ENCODE results near the gene OSBPL6.

DNA sequence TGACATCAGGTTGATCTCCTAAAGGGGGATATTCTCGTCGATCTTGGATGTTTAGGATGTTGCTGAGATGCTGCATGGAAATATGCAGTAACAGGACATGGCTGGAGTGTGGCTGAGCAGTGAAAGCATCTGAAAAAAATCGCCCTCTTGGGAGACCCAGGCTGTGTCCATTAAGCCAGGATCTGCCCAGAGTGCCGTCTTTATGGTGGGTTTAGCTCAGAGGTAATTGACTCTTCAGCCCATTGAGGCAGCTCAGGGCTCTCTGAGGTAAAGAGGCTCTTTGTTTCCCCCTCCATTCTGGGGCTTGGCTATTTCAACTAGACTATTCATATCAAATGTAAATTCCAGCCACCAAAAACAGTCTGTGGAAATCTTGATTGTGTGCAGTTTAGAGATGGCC, 26.5 kb downstream of the OSBPL6 start:
- TF ChIP-seq, protein P1, sequence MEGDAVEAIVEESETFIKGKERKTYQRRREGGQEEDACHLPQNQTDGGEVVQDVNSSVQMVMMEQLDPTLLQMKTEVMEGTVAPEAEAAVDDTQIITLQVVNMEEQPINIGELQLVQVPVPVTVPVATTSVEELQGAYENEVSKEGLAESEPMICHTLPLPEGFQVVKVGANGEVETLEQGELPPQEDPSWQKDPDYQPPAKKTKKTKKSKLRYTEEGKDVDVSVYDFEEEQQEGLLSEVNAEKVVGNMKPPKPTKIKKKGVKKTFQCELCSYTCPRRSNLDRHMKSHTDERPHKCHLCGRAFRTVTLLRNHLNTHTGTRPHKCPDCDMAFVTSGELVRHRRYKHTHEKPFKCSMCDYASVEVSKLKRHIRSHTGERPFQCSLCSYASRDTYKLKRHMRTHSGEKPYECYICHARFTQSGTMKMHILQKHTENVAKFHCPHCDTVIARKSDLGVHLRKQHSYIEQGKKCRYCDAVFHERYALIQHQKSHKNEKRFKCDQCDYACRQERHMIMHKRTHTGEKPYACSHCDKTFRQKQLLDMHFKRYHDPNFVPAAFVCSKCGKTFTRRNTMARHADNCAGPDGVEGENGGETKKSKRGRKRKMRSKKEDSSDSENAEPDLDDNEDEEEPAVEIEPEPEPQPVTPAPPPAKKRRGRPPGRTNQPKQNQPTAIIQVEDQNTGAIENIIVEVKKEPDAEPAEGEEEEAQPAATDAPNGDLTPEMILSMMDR (IDR thresholded peaks at IDR 0.05), result no peak
- TF ChIP-seq POLR2AphosphoS5 (IDR thresholded peaks at IDR 0.05), result no peak
- TF ChIP-seq EP300 (IDR thresholded peaks at IDR 0.05), result no peak

Measured in sigmoid colon (tissue), 4 donors.